Upper lobe of right lung (tissue), 1 donor: Measurements from ENCODE around the gene ETFB. TPM values are rescaled to one million over a fixed set of nuclear protein-coding genes. Genes with fewer than 3 reads are reported as not detected.
"Not testable (repeated sequence)": the region's sequence is repeated elsewhere in the genome, so short reads cannot be mapped to it uniquely, and the experiment has no call there.

Source experiments
- ATAC-seq: fragments of 200-7000 bp; cut with Tn5 transposase; one replicate; pipeline ENCODE4 v1.9.1; 2020; ENCODE audit warnings: mild to moderate bottlenecking, moderate library complexity
- DNase-seq: peaks from one replicate; pipeline ENCODE4 v3.0.0-alpha.2; 2020
- H3K27ac ChIP-seq: fragments of 200-600 bp; one replicate; pipeline ENCODE4 v1.8.0; 2022
- H3K27me3 ChIP-seq: fragments of 200-600 bp; one replicate; pipeline ENCODE4 v1.8.0; 2022; ENCODE audit warnings: mild to moderate bottlenecking
- H3K36me3 ChIP-seq: fragments of 200-600 bp; one replicate; pipeline ENCODE4 v1.8.0; 2022
- H3K4me1 ChIP-seq: fragments of 200-600 bp; one replicate; pipeline ENCODE4 v1.8.0; 2022
- H3K4me3 ChIP-seq: fragments of 200-600 bp; one replicate; pipeline ENCODE4 v1.8.0; 2022; ENCODE audit warnings: mild to moderate bottlenecking
- H3K9me3 ChIP-seq: fragments of 200-600 bp; one replicate; pipeline ENCODE4 v1.8.0; 2022
- CTCF ChIP-seq: fragments of 200-600 bp; IDR thresholded peaks from one replicate; pipeline ENCODE4 v1.8.0; 2022; ENCODE audit warnings: antibody characterized with exemption
- intact Hi-C: fragments of 100-400 bp; cut with DNase I; formaldehyde crosslinking; loops from one replicate; pipeline ENCODE4 v1.11.0; 2022
- total RNA-seq: library from RNA; stranded (reverse); fragmentation: NEBNext Ultra II Directional; extraction: Animal tissue kit (Norgen Biotek cat#: 25700); gene quantifications from one replicate; pipeline ENCODE4 v1.2.1, GENCODE V29; 2021
- donor health status: DM: no; HTN: yes; CAD: no; lungs with severe emphysema.

The ETFB gene
- total RNA-seq, 1 donor from 2014 or later = 54.5 TPM

- H3K27ac ChIP-seq = no peak overlapping the region
- TF ChIP-seq CTCF = no peak
- H3K27me3 ChIP-seq = no peaks in the 10 kb centered on the region
- intact Hi-C loops = no loop called here
- no peak overlapping the region for H3K4me3 ChIP-seq
- DNase-seq (no peak), ATAC-seq (no peak)
- H3K9me3 ChIP-seq = no peaks in the 10 kb centered on the region
- H3K4me1 ChIP-seq = no peaks in the 10 kb centered on the region
- no peaks in the 10 kb centered on the region for H3K36me3 ChIP-seq
Observed at GRCh38 chr19:51399231-51399630, 33.0 kb upstream of the ETFB start.

GRCh38 chr19:51398096-51398704 lies 32.0 kb upstream of the ETFB start:
- Histone ChIP-seq H3K36me3 (no peaks in the 10 kb centered on the region), H3K9me3 (no peaks in the 10 kb centered on the region), H3K27me3 (no peaks in the 10 kb centered on the region), H3K4me3 (no peak overlapping the region), H3K4me1 (no peaks in the 10 kb centered on the region), H3K27ac (no peak overlapping the region)
- ATAC-seq (peak; percentile 16), DNase-seq (no peak)
- peak; percentile 60 for TF ChIP-seq CTCF
- intact Hi-C loops = no loop called here

- ATAC-seq, H3K27me3 ChIP-seq, H3K27ac ChIP-seq, H3K4me1 ChIP-seq, intact Hi-C loops, H3K36me3 ChIP-seq, H3K9me3 ChIP-seq, DNase-seq, H3K4me3 ChIP-seq: not testable (repeated sequence)
Observed at GRCh38 chr19:51397453-51397852, 31.3 kb upstream of the ETFB start.

- no peaks in the 10 kb centered on the region for H3K9me3 ChIP-seq
- intact Hi-C loops = no loop called here
- no peak for TF ChIP-seq CTCF
- H3K4me3 ChIP-seq = no peak overlapping the region
- no peaks in the 10 kb centered on the region for H3K4me1 ChIP-seq
- DNase-seq (no peak), ATAC-seq (no peak)
- no peaks in the 10 kb centered on the region for H3K36me3 ChIP-seq
- no peak overlapping the region for H3K27ac ChIP-seq
- no peaks in the 10 kb centered on the region for H3K27me3 ChIP-seq
Observed at GRCh38 chr19:51396175-51396574, 30.0 kb upstream of the ETFB start.

GRCh38 chr19:51394050-51394836 lies 28.1 kb upstream of the ETFB start:
- no peaks in the 10 kb centered on the region for H3K36me3 ChIP-seq
- peak overlapping the region; percentile 75 for H3K27ac ChIP-seq
- ATAC-seq (peak; percentile 97), DNase-seq (peak; percentile 93)
- TF ChIP-seq CTCF = no peak
- H3K27me3 ChIP-seq = no peaks in the 10 kb centered on the region
- H3K4me3 ChIP-seq = peak overlapping the region; percentile 44
- intact Hi-C loops = no loop called here
- no peaks in the 10 kb centered on the region for H3K4me1 ChIP-seq
- H3K9me3 ChIP-seq = no peaks in the 10 kb centered on the region

- no peak for DNase-seq
- H3K4me1 ChIP-seq = no peaks in the 10 kb centered on the region
- no peak for TF ChIP-seq CTCF
- H3K27me3 ChIP-seq = no peaks in the 10 kb centered on the region
- no peak overlapping the region for H3K27ac ChIP-seq
- H3K9me3 ChIP-seq = no peaks in the 10 kb centered on the region
- no peaks in the 10 kb centered on the region for H3K36me3 ChIP-seq
- intact Hi-C loops = no loop called here
- no peak for ATAC-seq
- H3K4me3 ChIP-seq = no peak overlapping the region
Observed at GRCh38 chr19:51392701-51393100, 26.5 kb upstream of the ETFB start.
